D341Med (cell line): ENCODE results near the gene DFFB.
A peak's percentile ranks its signal among the peaks of the same experiment; 100 is the strongest.

Source experiments
- DNase-seq: peaks from one replicate; pipeline ENCODE4 v3.0.0; 2012; ENCODE audit warnings: low spot score

DFFB gene

GRCh38 chr1:3831689-3832088, 25.6 kb upstream of the DFFB start:
- no peak for DNase-seq

GRCh38 chr1:3834701-3835100, 22.6 kb upstream of the DFFB start:
- no peak for DNase-seq

- DNase-seq = no peak
Measured at GRCh38 chr1:3836421-3836820, 20.9 kb upstream of the DFFB start.

- no peak for DNase-seq
Measured at GRCh38 chr1:3837200-3837599, 20.1 kb upstream of the DFFB start.

GRCh38 chr1:3837685-3838084, 19.6 kb upstream of the DFFB start:
- no peak for DNase-seq

GRCh38 chr1:3838788-3839187, 18.5 kb upstream of the DFFB start:
- no peak for DNase-seq

- no peak for DNase-seq
Measured at GRCh38 chr1:3841491-3841890, 15.8 kb upstream of the DFFB start.

- DNase-seq = no peak
Measured at GRCh38 chr1:3842912-3843311, 14.4 kb upstream of the DFFB start.

GRCh38 chr1:3846541-3846940, 10.7 kb upstream of the DFFB start:
- DNase-seq = no peak

- DNase-seq = no peak
Measured at GRCh38 chr1:3847081-3847480, 10.2 kb upstream of the DFFB start.

GRCh38 chr1:3850857-3851256, 6.4 kb upstream of the DFFB start:
- DNase-seq = no peak

- DNase-seq = no peak
Measured at GRCh38 chr1:3851292-3851691, 6.0 kb upstream of the DFFB start.

- DNase-seq = no peak
Measured at GRCh38 chr1:3852091-3852490, 5.2 kb upstream of the DFFB start.

- no peak for DNase-seq
Measured at GRCh38 chr1:3852711-3853485, 4.4 kb upstream of the DFFB start.

- DNase-seq = no peak
Measured at GRCh38 chr1:3857791-3858129, 484 bp downstream of the DFFB start.

GRCh38 chr1:3858231-3858981, 1.1 kb downstream of the DFFB start:
- peak; percentile 65 for DNase-seq

GRCh38 chr1:3863231-3863935, 6.1 kb downstream of the DFFB start:
- DNase-seq = no peak

- DNase-seq = no peak
Measured at GRCh38 chr1:3864884-3865283, 7.6 kb downstream of the DFFB start.

- no peak for DNase-seq
Measured at GRCh38 chr1:3865606-3866160, 8.4 kb downstream of the DFFB start.

GRCh38 chr1:3868464-3869006, 11.3 kb downstream of the DFFB start:
- DNase-seq = no peak

- DNase-seq = peak; percentile 49
Measured at GRCh38 chr1:3869751-3870301, 12.6 kb downstream of the DFFB start.

GRCh38 chr1:3871451-3871805, 14.2 kb downstream of the DFFB start:
- DNase-seq = no peak
